Smooth muscle cell (in vitro differentiated cells): ENCODE results near the gene COA1. TPM values are rescaled to one million over a fixed set of nuclear protein-coding genes. Genes with fewer than 3 reads are reported as not detected.

Source experiments
- DNase-seq: peaks from one replicate; lab custom pipeline; 2025; ENCODE audit not compliant: unreplicated experiment; lab: John Stamatoyannopoulos, UW
- H2AFZ ChIP-seq: fragments of 200-600 bp; sonication (generic); 2 replicates; pipeline ENCODE4 v1.6.0; 2016; ENCODE audit warnings: antibody characterized with exemption, low read depth, mild to moderate bottlenecking
- H3F3A ChIP-seq: fragments of 200-600 bp; sonication (generic); 2 replicates; pipeline ENCODE4 v1.6.0; 2017; ENCODE audit warnings: antibody characterized with exemption, low read depth
- H3K27ac ChIP-seq: fragments of 200-600 bp; sonication (generic); 2 replicates; pipeline ENCODE4 v1.5.1; 2016; ENCODE audit warnings: low read depth, mild to moderate bottlenecking
- H3K27me3 ChIP-seq: fragments of 200-600 bp; sonication (generic); 2 replicates; pipeline ENCODE4 v1.6.1; 2016; ENCODE audit warnings: low read depth, mild to moderate bottlenecking
- H3K36me3 ChIP-seq: fragments of 200-600 bp; sonication (generic); 2 replicates; pipeline ENCODE4 v1.5.1; 2016; ENCODE audit warnings: low read depth
- H3K4me1 ChIP-seq: fragments of 200-600 bp; sonication (generic); 2 replicates; pipeline ENCODE4 v1.5.1; 2016; ENCODE audit warnings: low read depth
- H3K4me2 ChIP-seq: fragments of 200-600 bp; sonication (generic); 2 replicates; pipeline ENCODE4 v1.6.0; 2016; ENCODE audit warnings: mild to moderate bottlenecking
- H3K4me3 ChIP-seq: fragments of 200-600 bp; sonication (generic); 2 replicates; pipeline ENCODE4 v1.5.1; 2016; ENCODE audit warnings: mild to moderate bottlenecking
- H3K79me2 ChIP-seq: fragments of 200-600 bp; sonication (generic); 2 replicates; pipeline ENCODE4 v1.6.0; 2016; ENCODE audit warnings: low read depth, mild to moderate bottlenecking
- H3K9ac ChIP-seq: fragments of 200-600 bp; sonication (generic); 2 replicates; pipeline ENCODE4 v1.6.0; 2016; ENCODE audit warnings: low read depth
- H3K9me3 ChIP-seq: fragments of 200-600 bp; sonication (generic); replicated peaks from 2 replicates; pipeline ENCODE4 v1.5.1; 2016; ENCODE audit warnings: low read depth
- H4K20me1 ChIP-seq: fragments of 200-600 bp; sonication (generic); 2 replicates; pipeline ENCODE4 v1.6.0; 2016; ENCODE audit warnings: low read depth
- CTCF ChIP-seq: fragments of 200-600 bp; sonication (generic); IDR thresholded peaks from 2 replicates; pipeline ENCODE4 v1.5.1; 2017; ENCODE audit warnings: borderline replicate concordance, mild to moderate bottlenecking, antibody characterized with exemption; ENCODE audit not compliant: insufficient read depth, poor library complexity, severe bottlenecking
- WGBS: methylation state at CpG from one replicate; pipeline ENCODE4 v1.1.7; 2016; ENCODE audit warnings: low lambda C conversion rate; 5-methylcytosine and 5-hydroxymethylcytosine counted together
- polyA plus RNA-seq: library from polyadenylated mRNA; unstranded; fragments of >200 nt; fragmentation: Nextera tagmentation; extraction: Ambion mirVana; gene quantifications from 2 replicates; pipeline ENCODE4 v1.2.1, GENCODE V29; 2016
- total RNA-seq: library from RNA; depleted of rRNA; stranded (reverse); fragments of >200 nt; gene quantifications from 2 replicates; pipeline ENCODE4 v1.2.3, GENCODE V29; 2014

Gene COA1
- total and polyA plus RNA-seq, 2 experiments from 2014 or later = 63.1 to 67.5 TPM

- Histone ChIP-seq H3K9ac (peak overlapping the region; percentile 80), H2AFZ (peak overlapping the region; percentile 97), H3K36me3 (no peaks in the 10 kb centered on the region), H3F3A (no peaks in the 10 kb centered on the region), H3K4me2 (peak overlapping the region; percentile 91), H3K27ac (peak overlapping the region; percentile 64), H3K9me3 (no peaks in the 10 kb centered on the region), H3K4me1 (peaks cover 6% of the 10 kb centered on the region), H3K79me2 (peaks cover 43% of the 10 kb centered on the region), H3K4me3 (peak overlapping the region; percentile 89), H4K20me1 (peaks cover 5% of the 10 kb centered on the region), H3K27me3 (no peaks in the 10 kb centered on the region)
- WGBS = 27% methylated on average over 4 of the region's 4 CpGs
- no peak for DNase-seq
- no peak for TF ChIP-seq CTCF
These were observed 563 bp upstream of the COA1 start for GRCh38 chr7:43729924-43730248.

- TF ChIP-seq CTCF = no peak
- H3K4me2 ChIP-seq = no peak overlapping the region
- no peaks in the 10 kb centered on the region for H3K36me3 ChIP-seq
- peaks cover 66% of the 10 kb centered on the region for H3K79me2 ChIP-seq
- WGBS = 88% methylated on average over 1 of the region's 1 CpG
- no peak overlapping the region for H2AFZ ChIP-seq
- H3K9ac ChIP-seq = no peak overlapping the region
- H3K4me1 ChIP-seq = peaks cover 6% of the 10 kb centered on the region
- no peak overlapping the region for H3K4me3 ChIP-seq
- no peaks in the 10 kb centered on the region for H3F3A ChIP-seq
- no peak for DNase-seq
- H4K20me1 ChIP-seq = peaks cover 27% of the 10 kb centered on the region
- H3K27ac ChIP-seq = no peak overlapping the region
- no peaks in the 10 kb centered on the region for H3K27me3 ChIP-seq
- H3K9me3 ChIP-seq = no peaks in the 10 kb centered on the region
These were observed 1.8 kb downstream of the COA1 start for GRCh38 chr7:43727494-43727893.

- Histone ChIP-seq H3K27me3 (no peaks in the 10 kb centered on the region), H3K27ac (no peak overlapping the region), H3K79me2 (peaks cover 71% of the 10 kb centered on the region), H4K20me1 (peaks cover 31% of the 10 kb centered on the region), H3K4me3 (no peak overlapping the region), H3K4me2 (no peak overlapping the region), H3K9me3 (no peaks in the 10 kb centered on the region), H3K9ac (no peak overlapping the region), H2AFZ (no peak overlapping the region), H3K4me1 (peaks cover 6% of the 10 kb centered on the region), H3F3A (no peaks in the 10 kb centered on the region), H3K36me3 (no peaks in the 10 kb centered on the region)
- no peak for DNase-seq
- 98% methylated on average over 5 of the region's 5 CpGs for WGBS
- no peak for TF ChIP-seq CTCF
These were observed 2.3 kb downstream of the COA1 start for GRCh38 chr7:43727003-43727402.

GRCh38 chr7:43726466-43726865, 2.9 kb downstream of the COA1 start:
- no peak overlapping the region for H3K4me2 ChIP-seq

More at GRCh38 chr7:43726466-43726865, 2.9 kb downstream of the COA1 start:
- peaks cover 37% of the 10 kb centered on the region for H4K20me1 ChIP-seq
- WGBS = 80% methylated on average over 4 of the region's 4 CpGs
- no peak overlapping the region for H3K9ac ChIP-seq
- no peak overlapping the region for H3K27ac ChIP-seq
- peaks cover 75% of the 10 kb centered on the region for H3K79me2 ChIP-seq
- H3F3A ChIP-seq = no peaks in the 10 kb centered on the region
- peaks cover 6% of the 10 kb centered on the region for H3K4me1 ChIP-seq
- DNase-seq = no peak
- no peaks in the 10 kb centered on the region for H3K36me3 ChIP-seq
- TF ChIP-seq CTCF = no peak
- H2AFZ ChIP-seq = no peak overlapping the region
- no peaks in the 10 kb centered on the region for H3K27me3 ChIP-seq
- H3K9me3 ChIP-seq = no peaks in the 10 kb centered on the region
- H3K4me3 ChIP-seq = no peak overlapping the region
